HepG2 (cell line): Measurements from ENCODE around the gene FAH. TPM values are rescaled to one million over a fixed set of nuclear protein-coding genes. Genes with fewer than 3 reads are reported as not detected.

Experiments used
- BRCA1 ChIP-seq: sonication (generic); formaldehyde crosslinking; IDR thresholded peaks from 2 replicates; pipeline ENCODE4 v1.4.0; 2020; ENCODE audit warnings: missing genetic modification reagents
- DPF2 ChIP-seq: sonication (generic); formaldehyde crosslinking; IDR thresholded peaks from 2 replicates; pipeline ENCODE4 v1.4.0; 2020; ENCODE audit warnings: mild to moderate bottlenecking, low read depth, missing genetic modification reagents, borderline replicate concordance
- EEA1 ChIP-seq: sonication (generic); formaldehyde crosslinking; IDR thresholded peaks from 2 replicates; pipeline ENCODE4 v1.5.1; 2020; ENCODE audit warnings: mild to moderate bottlenecking, missing genetic modification reagents, borderline replicate concordance
- HDAC2 ChIP-seq: sonication (generic); formaldehyde crosslinking; IDR thresholded peaks from 2 replicates; pipeline ENCODE4 v1.4.0; 2020; ENCODE audit warnings: missing genetic modification reagents
- HNRNPH1 ChIP-seq: fragments of 200-400 bp; formaldehyde crosslinking; optimal IDR thresholded peaks from 2 replicates; pipeline ENCODE3; 2017; ENCODE audit warnings: mild to moderate bottlenecking, low read depth, low read length
- JDP2 ChIP-seq: sonication (generic); formaldehyde crosslinking; IDR thresholded peaks from 2 replicates; pipeline ENCODE4 v1.8.1; 2022; ENCODE audit warnings: missing genetic modification reagents, borderline replicate concordance
- KLF11 ChIP-seq: IDR thresholded peaks from 2 replicates; pipeline ENCODE4 v1.6.1; 2016; ENCODE audit warnings: missing compliant biosample characterization
- MAZ ChIP-seq, 2 experiments: sonication (generic) in 1 of 2; formaldehyde crosslinking in 1 of 2; IDR thresholded peaks; 2 replicates each; pipeline versions ENCODE4 v1.5.0 to v1.6.1; 2012 to 2020; ENCODE audit warnings: low read depth in 2 of 2, mild to moderate bottlenecking in 2 of 2, borderline replicate concordance in 1 of 2, improper control_type of control experiment in 1 of 2, low read length in 1 of 2, missing genetic modification reagents in 1 of 2, moderate library complexity in 1 of 2
- MXI1 ChIP-seq: IDR thresholded peaks from 3 replicates; pipeline ENCODE4 v1.6.1; 2012; ENCODE audit warnings: low read depth, low read length, inconsistent platforms, borderline replicate concordance
- NR0B2 ChIP-seq: sonication (generic); formaldehyde crosslinking; IDR thresholded peaks from 2 replicates; pipeline ENCODE4 v1.4.0; 2020; ENCODE audit warnings: mild to moderate bottlenecking, missing genetic modification reagents
- PHF8 ChIP-seq: sonication (generic); formaldehyde crosslinking; IDR thresholded peaks from 2 replicates; pipeline ENCODE4 v1.5.0; 2020; ENCODE audit warnings: missing genetic modification reagents
- REL ChIP-seq: sonication (generic); formaldehyde crosslinking; conservative IDR thresholded peaks from 2 replicates; pipeline ENCODE4 v1.8.0; 2022; ENCODE audit warnings: mild to moderate bottlenecking, missing genetic modification reagents, moderate library complexity
- REXO4 ChIP-seq: sonication (generic); formaldehyde crosslinking; IDR thresholded peaks from 2 replicates; pipeline ENCODE4 v1.8.0; 2022; ENCODE audit warnings: missing genetic modification reagents, mild to moderate bottlenecking, borderline replicate concordance
- UBTF ChIP-seq: sonication (generic); formaldehyde crosslinking; IDR thresholded peaks from 2 replicates; pipeline ENCODE4 v1.4.0; 2020; ENCODE audit warnings: mild to moderate bottlenecking, missing genetic modification reagents
- ZBTB34 ChIP-seq: sonication (generic); formaldehyde crosslinking; IDR thresholded peaks from 2 replicates; pipeline ENCODE4 v1.8.0; 2022; ENCODE audit warnings: mild to moderate bottlenecking, missing genetic modification reagents
- ZFP41 ChIP-seq: sonication (generic); formaldehyde crosslinking; IDR thresholded peaks from 2 replicates; pipeline ENCODE4 v1.4.0; 2020; ENCODE audit warnings: mild to moderate bottlenecking, missing genetic modification reagents, borderline replicate concordance
- ZFY ChIP-seq: sonication (generic); formaldehyde crosslinking; IDR thresholded peaks from 2 replicates; pipeline ENCODE4 v1.4.0; 2020; ENCODE audit warnings: missing genetic modification reagents
- ZNF235 ChIP-seq: sonication (generic); formaldehyde crosslinking; IDR thresholded peaks from 2 replicates; pipeline ENCODE4 v1.8.1; 2023; ENCODE audit warnings: mild to moderate bottlenecking, missing genetic modification reagents, borderline replicate concordance
- ZNF274 ChIP-seq: sonication (generic); formaldehyde crosslinking; IDR thresholded peaks from 2 replicates; pipeline ENCODE4 v1.5.1; 2020; ENCODE audit warnings: mild to moderate bottlenecking, missing genetic modification reagents
- ZNF354B ChIP-seq: sonication (generic); formaldehyde crosslinking; IDR thresholded peaks from 2 replicates; pipeline ENCODE4 v1.8.0; 2022; ENCODE audit warnings: mild to moderate bottlenecking, missing genetic modification reagents
- ZNF7 ChIP-seq: IDR thresholded peaks from 2 replicates; pipeline ENCODE4 v1.6.1; 2016; ENCODE audit warnings: missing biosample characterization, missing genetic modification reagents
- ZNF724P ChIP-seq: sonication (generic); formaldehyde crosslinking; IDR thresholded peaks from 2 replicates; pipeline ENCODE4 v1.8.0; 2022; ENCODE audit warnings: missing genetic modification reagents, borderline replicate concordance
- ZNF772 ChIP-seq: sonication (generic); formaldehyde crosslinking; IDR thresholded peaks from 2 replicates; pipeline ENCODE4 v1.5.0; 2020; ENCODE audit warnings: mild to moderate bottlenecking, missing genetic modification reagents
- polyA plus RNA-seq, 8 experiments: library from polyadenylated mRNA; depleted of rRNA in 3 of 8; stranded (reverse) in 7 of 8; unstranded in 1 of 8; fragments of >200 nt; fragmentation: Illumina TruSeq in 4 of 8; extraction: Trizol in 4 of 8; gene quantifications; 2 replicates each; pipeline versions ENCODE4 v1.2.1 to v1.2.3, GENCODE V29; 2011 to 2016; ENCODE audit warnings: low read depth in 4 of 8, missing spikeins in 1 of 8, mixed read lengths in 1 of 8; ENCODE audit not compliant: insufficient read depth in 1 of 8
- total RNA-seq, 5 experiments: library from RNA; depleted of rRNA; stranded (reverse); fragments of >200 nt; fragmentation: Illumina TruSeq; extraction: Trizol; gene quantifications; 2 replicates each; pipeline ENCODE4 v1.2.3, GENCODE V29; 2016; ENCODE audit warnings: low read depth in 1 of 5

FAH gene
- total and polyA plus RNA-seq, 2 of the 13 experiments (the other 11 are each of a cell fraction or from before 2014, with no cell fraction given): 36.6 to 75.0 TPM

- TF ChIP-seq REXO4 (CRISPR knock-in tag): no peak
- no peak for TF ChIP-seq ZBTB34 (CRISPR knock-in tag)
- no peak for TF ChIP-seq ZNF354B (CRISPR knock-in tag)
- no peak for TF ChIP-seq BRCA1 (CRISPR knock-in tag)
- TF ChIP-seq ZNF7 (CRISPR knock-in tag): peak; percentile 48; the same call in 1 of the 2 replicates
- no peak for TF ChIP-seq ZNF235 (CRISPR knock-in tag)
- TF ChIP-seq PHF8: no peak
- no peak for TF ChIP-seq MXI1
- TF ChIP-seq ZFY (CRISPR knock-in tag): no peak
- TF ChIP-seq KLF11 (CRISPR knock-in tag): no peak
- no peak for TF ChIP-seq ZFP41 (CRISPR knock-in tag)
- no peak for TF ChIP-seq EEA1 (CRISPR knock-in tag)
- no peak for TF ChIP-seq HNRNPH1
- TF ChIP-seq ZNF274: peak; percentile 41; the same call in 1 of the 2 replicates
- TF ChIP-seq NR0B2 (CRISPR knock-in tag): no peak
- 0 out of 2 replicates have a peak, but pooled peaks have one; percentile 12 for TF ChIP-seq HDAC2 (CRISPR knock-in tag)
- TF ChIP-seq UBTF (CRISPR knock-in tag): no peak
- no peak for TF ChIP-seq MAZ (IDR thresholded peaks at IDR 0.05; ENCODE audit: borderline replicate concordance, low read depth, low read length)
- TF ChIP-seq MAZ (CRISPR knock-in tag; IDR thresholded peaks at IDR 0.05; ENCODE audit: low read depth): 0 out of 2 replicates have a peak, but pooled peaks have one; percentile 38
- TF ChIP-seq ZNF724P (CRISPR knock-in tag): no peak
- TF ChIP-seq JDP2 (CRISPR knock-in tag): no peak
- no peak for TF ChIP-seq ZNF772
- TF ChIP-seq DPF2 (CRISPR knock-in tag): no peak
- TF ChIP-seq REL (CRISPR knock-in tag): no peak
Measured at GRCh38 chr15:80161468-80162016, 8.7 kb downstream of the FAH start (continued).
